ENCODE measurements around the gene CAPN14. TPM values are rescaled to one million over a fixed set of nuclear protein-coding genes. Genes with fewer than 3 reads are reported as not detected.

Gene CAPN14
- total RNA-seq, 1 experiment from 2014 or later: 0.05 TPM

- Histone ChIP-seq H3K27me3 (ENCODE audit: control insufficient read depth, insufficient read depth, low read length) (no peaks in the 10 kb centered on the region), H3K9me3 (ENCODE audit: control insufficient read depth, insufficient read depth, low read depth, low read length) (no peaks in the 10 kb centered on the region), H3K36me3 (ENCODE audit: control insufficient read depth, insufficient read depth, low read length) (no peaks in the 10 kb centered on the region), H3K4me1 (ENCODE audit: control insufficient read depth, insufficient read depth, low read length) (no peaks in the 10 kb centered on the region), H3K4me3 (ENCODE audit: low read depth in 2 of 2, low read length in 2 of 2) (no peak overlapping the region), H3K27ac (ENCODE audit: low read length) (no peak overlapping the region)
- no peak for DNase-seq (ENCODE audit: low read depth, low spot score)
- intact Hi-C loops (cut with micrococcal nuclease; ENCODE audit: unreplicated experiment): no loop called here
- TF ChIP-seq REST (IDR thresholded peaks at IDR 0.05; ENCODE audit: insufficient read depth in 1 of 2, low read depth in 2 of 2, low read length in 1 of 2) (no peak), CTCF (IDR thresholded peaks at IDR 0.05) (no peak), POLR2AphosphoS5 (IDR thresholded peaks at IDR 0.05; ENCODE audit: low read depth, low read length) (no peak), TCF7L2 (IDR thresholded peaks at IDR 0.05; ENCODE audit: low read depth, low read length) (no peak), SIN3A (IDR thresholded peaks at IDR 0.05; ENCODE audit: borderline replicate concordance, insufficient read depth, low read depth, low read length) (no peak)
- CTCF ChIA-PET: no interaction called here
- no peak for ATAC-seq
- BruUV-seq (replicated peaks): no TSS peak
- in situ Hi-C loops (cut with HindIII; ENCODE audit: low pct_unique_long_range_greater_than_20kb, low sequenced_read_pairs): no loop called here
- POLR2A ChIA-PET: no interaction called here
These were observed 30.8 kb upstream of the CAPN14 start for GRCh38 chr2:31248139-31248538.

GRCh38 chr2:31247711-31248110 lies 30.4 kb upstream of the CAPN14 start:
- CTCF ChIA-PET: no interaction called here

More at GRCh38 chr2:31247711-31248110, 30.4 kb upstream of the CAPN14 start:
- DNase-seq (ENCODE audit: low read depth, low spot score): no peak
- no peak for TF ChIP-seq CTCF (IDR thresholded peaks at IDR 0.05)
- no peak for TF ChIP-seq SIN3A (IDR thresholded peaks at IDR 0.05; ENCODE audit: borderline replicate concordance, insufficient read depth, low read depth, low read length)
- TF ChIP-seq POLR2AphosphoS5 (IDR thresholded peaks at IDR 0.05; ENCODE audit: low read depth, low read length): no peak
- TF ChIP-seq TCF7L2 (IDR thresholded peaks at IDR 0.05; ENCODE audit: low read depth, low read length): no peak
- Histone ChIP-seq H3K36me3 (ENCODE audit: control insufficient read depth, insufficient read depth, low read length) (no peaks in the 10 kb centered on the region), H3K27ac (ENCODE audit: low read length) (no peak overlapping the region), H3K9me3 (ENCODE audit: control insufficient read depth, insufficient read depth, low read depth, low read length) (no peaks in the 10 kb centered on the region), H3K27me3 (ENCODE audit: control insufficient read depth, insufficient read depth, low read length) (no peaks in the 10 kb centered on the region), H3K4me3 (ENCODE audit: low read depth in 2 of 2, low read length in 2 of 2) (no peak overlapping the region), H3K4me1 (ENCODE audit: control insufficient read depth, insufficient read depth, low read length) (no peaks in the 10 kb centered on the region)
- POLR2A ChIA-PET: no interaction called here
- intact Hi-C loops (cut with micrococcal nuclease; ENCODE audit: unreplicated experiment) (no loop called here), in situ Hi-C loops (cut with HindIII; ENCODE audit: low pct_unique_long_range_greater_than_20kb, low sequenced_read_pairs) (no loop called here)
- no TSS peak for BruUV-seq (replicated peaks)
- ATAC-seq: no peak

All from Panc1 (cell line).